Measurements from ENCODE around the gene MYO15B.
"Not testable (repeated sequence)": the region's sequence is repeated elsewhere in the genome, so short reads cannot be mapped to it uniquely, and the experiment has no call there.

Gene MYO15B

GRCh38 chr17:75628425-75628824 is 40.8 kb downstream of the MYO15B start:
- no peak for DNase-seq

GRCh38 chr17:75629157-75629556 is 41.6 kb downstream of the MYO15B start:
- no peak for DNase-seq

- no peak for DNase-seq
Measured at GRCh38 chr17:75630071-75630917, 42.7 kb downstream of the MYO15B start.

GRCh38 chr17:75631353-75631752 is 43.8 kb downstream of the MYO15B start:
- DNase-seq = no peak

GRCh38 chr17:75632428-75632827 is 44.8 kb downstream of the MYO15B start:
- DNase-seq = no peak

- peak; percentile 75 for DNase-seq
Measured at GRCh38 chr17:75632863-75633485, 45.4 kb downstream of the MYO15B start, which contains the start of gene SMIM5. TSS of gene SMIM5 (plus strand) at chr17:75633434. CDS start at chr17:75640202, 6,768 bp downstream.

GRCh38 chr17:75633486-75634375 is 46.1 kb downstream of the MYO15B start:
- DNase-seq = peak; percentile 32

GRCh38 chr17:75634376-75634740 is 46.8 kb downstream of the MYO15B start:
- DNase-seq = no peak

GRCh38 chr17:75634754-75635609 is 47.4 kb downstream of the MYO15B start:
- no peak for DNase-seq

- DNase-seq = no peak
Measured at GRCh38 chr17:75635610-75636202, 48.1 kb downstream of the MYO15B start.

GRCh38 chr17:75636381-75637142 is 49.0 kb downstream of the MYO15B start:
- DNase-seq = no peak

GRCh38 chr17:75637143-75637538 is 49.5 kb downstream of the MYO15B start:
- no peak for DNase-seq

GRCh38 chr17:75637551-75637950 is 50.0 kb downstream of the MYO15B start:
- no peak for DNase-seq

- not testable (repeated sequence) for DNase-seq
Measured at GRCh38 chr17:75638039-75638438, 50.4 kb downstream of the MYO15B start.

- no peak for DNase-seq
Measured at GRCh38 chr17:75638893-75639292, 51.3 kb downstream of the MYO15B start.

GRCh38 chr17:75639327-75639726 is 51.7 kb downstream of the MYO15B start:
- no peak for DNase-seq

- no peak for DNase-seq
Measured at GRCh38 chr17:75639771-75640555, 52.4 kb downstream of the MYO15B start.

GRCh38 chr17:75640556-75641119 is 53.0 kb downstream of the MYO15B start:
- no peak for DNase-seq

- no peak for DNase-seq
Measured at GRCh38 chr17:75641343-75641742, 53.7 kb downstream of the MYO15B start.

All from activated T-cell treated with anti-CD3 and anti-CD28 coated beads for 4 hours (primary cell).